NCI-H1105 treated with DMSO at 0.1 percent for 48 hours (cell line): ENCODE data around the gene IQSEC1.
"Not testable (repeated sequence)": the region's sequence is repeated elsewhere in the genome, so short reads cannot be mapped to it uniquely, and the experiment has no call there.

Source experiments
- DNase-seq: peaks from one replicate; lab custom pipeline; 2025; lab: John Stamatoyannopoulos, UW

IQSEC1 gene

GRCh38 chr3:12894629-12895028, 178.6 kb downstream of the IQSEC1 start:
- no peak for DNase-seq

- no peak for DNase-seq
Measured at GRCh38 chr3:12893852-12894251, 179.4 kb downstream of the IQSEC1 start.

- no peak for DNase-seq
Measured at GRCh38 chr3:12893247-12893646, 180.0 kb downstream of the IQSEC1 start.

GRCh38 chr3:12892840-12893189, 180.4 kb downstream of the IQSEC1 start:
- DNase-seq, result no peak

- DNase-seq, result peak; percentile 53
Measured at GRCh38 chr3:12891985-12892839, 181.0 kb downstream of the IQSEC1 start.

- no peak for DNase-seq
Measured at GRCh38 chr3:12891391-12891984, 181.7 kb downstream of the IQSEC1 start.

GRCh38 chr3:12890610-12891390, 182.4 kb downstream of the IQSEC1 start:
- no peak for DNase-seq

- no peak for DNase-seq
Measured at GRCh38 chr3:12886736-12887135, 186.5 kb downstream of the IQSEC1 start.

GRCh38 chr3:12886106-12886679, 187.0 kb downstream of the IQSEC1 start:
- DNase-seq, result no peak

GRCh38 chr3:12885583-12885930, 187.7 kb downstream of the IQSEC1 start:
- no peak for DNase-seq

GRCh38 chr3:12884790-12885582, 188.2 kb downstream of the IQSEC1 start:
- DNase-seq, result no peak

- DNase-seq, result no peak
Measured at GRCh38 chr3:12884186-12884680, 189.0 kb downstream of the IQSEC1 start.

- DNase-seq, result no peak
Measured at GRCh38 chr3:12882336-12883310, 190.6 kb downstream of the IQSEC1 start.

- not testable (repeated sequence) for DNase-seq
Measured at GRCh38 chr3:12881858-12882257, 191.4 kb downstream of the IQSEC1 start.

GRCh38 chr3:12879191-12879815, 193.9 kb downstream of the IQSEC1 start:
- no peak for DNase-seq

GRCh38 chr3:12878758-12879157, 194.5 kb downstream of the IQSEC1 start:
- not testable (repeated sequence) for DNase-seq

- no peak for DNase-seq
Measured at GRCh38 chr3:12878141-12878574, 195.1 kb downstream of the IQSEC1 start.

- DNase-seq, result no peak
Measured at GRCh38 chr3:12877040-12877439, 196.2 kb downstream of the IQSEC1 start.
